ENCODE measurements around the gene TTN. TPM values are rescaled to one million over a fixed set of nuclear protein-coding genes. Genes with fewer than 3 reads are reported as not detected.

Gene TTN
- total RNA-seq, 1 experiment from 2014 or later, result not detected

GRCh38 chr2:178536037-178536436 lies 271.2 kb downstream of the TTN start:
- BruUV-seq (replicated peaks), result no TSS peak
- Histone ChIP-seq H3K27me3 (ENCODE audit: insufficient read depth, low read depth) (no peaks in the 10 kb centered on the region), H3K9me2 (ENCODE audit: insufficient read depth) (no peaks in the 10 kb centered on the region), H3K4me2 (no peak overlapping the region), H4K20me1 (ENCODE audit: insufficient read depth) (peaks cover 3% of the 10 kb centered on the region; the same call in 1 of the 2 replicates), H3K9me3 (ENCODE audit: insufficient read depth, low read depth) (no peaks in the 10 kb centered on the region), H3K79me2 (ENCODE audit: low read depth) (peaks cover 13% of the 10 kb centered on the region; the same call in 1 of the 2 replicates), H3K4me3 (no peak overlapping the region), H3K36me3 (ENCODE audit: low read depth) (peaks cover 24% of the 10 kb centered on the region), H2AFZ (no peak overlapping the region), H3K4me1 (replicated peaks; ENCODE audit: insufficient read depth) (no peaks in the 10 kb centered on the region), H3F3A (ENCODE audit: insufficient read depth, low read depth) (no peaks in the 10 kb centered on the region), H3K27ac (no peak overlapping the region)
- intact Hi-C loops (cut with micrococcal nuclease; ENCODE audit: unreplicated experiment), result no loop called here
- no peak for DNase-seq
- TF ChIP-seq, protein P1, sequence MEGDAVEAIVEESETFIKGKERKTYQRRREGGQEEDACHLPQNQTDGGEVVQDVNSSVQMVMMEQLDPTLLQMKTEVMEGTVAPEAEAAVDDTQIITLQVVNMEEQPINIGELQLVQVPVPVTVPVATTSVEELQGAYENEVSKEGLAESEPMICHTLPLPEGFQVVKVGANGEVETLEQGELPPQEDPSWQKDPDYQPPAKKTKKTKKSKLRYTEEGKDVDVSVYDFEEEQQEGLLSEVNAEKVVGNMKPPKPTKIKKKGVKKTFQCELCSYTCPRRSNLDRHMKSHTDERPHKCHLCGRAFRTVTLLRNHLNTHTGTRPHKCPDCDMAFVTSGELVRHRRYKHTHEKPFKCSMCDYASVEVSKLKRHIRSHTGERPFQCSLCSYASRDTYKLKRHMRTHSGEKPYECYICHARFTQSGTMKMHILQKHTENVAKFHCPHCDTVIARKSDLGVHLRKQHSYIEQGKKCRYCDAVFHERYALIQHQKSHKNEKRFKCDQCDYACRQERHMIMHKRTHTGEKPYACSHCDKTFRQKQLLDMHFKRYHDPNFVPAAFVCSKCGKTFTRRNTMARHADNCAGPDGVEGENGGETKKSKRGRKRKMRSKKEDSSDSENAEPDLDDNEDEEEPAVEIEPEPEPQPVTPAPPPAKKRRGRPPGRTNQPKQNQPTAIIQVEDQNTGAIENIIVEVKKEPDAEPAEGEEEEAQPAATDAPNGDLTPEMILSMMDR (conservative IDR thresholded peaks at IDR 0.05), result no peak
- no peak for TF ChIP-seq EZH2 (IDR thresholded peaks at IDR 0.05; ENCODE audit: low read depth)
- ChIA-PET CTCF (no interaction called here), POLR2A (ENCODE audit: unreplicated experiment) (no interaction called here)

DNA sequence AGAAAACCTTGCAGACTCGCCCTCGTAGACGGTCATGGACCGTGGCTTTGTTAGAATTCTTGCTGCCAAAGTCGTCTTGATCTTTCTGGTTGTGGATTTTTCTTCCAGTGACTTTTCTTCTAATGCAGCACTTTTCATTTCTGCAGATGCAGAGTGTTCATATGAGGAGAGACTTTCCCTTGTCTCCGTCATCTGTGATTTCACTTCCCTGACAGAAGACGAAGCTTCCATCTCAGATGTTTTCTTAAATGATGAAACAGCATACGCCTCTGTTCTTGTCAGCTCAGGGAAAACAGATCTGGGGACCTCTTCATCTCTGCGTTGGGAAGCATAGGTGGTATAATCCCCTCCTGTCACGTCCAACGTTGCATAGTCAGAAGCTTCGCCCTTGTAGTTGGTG lies 276.1 kb downstream of the TTN start:
- CTCF ChIA-PET, result no interaction called here
- H3K27ac ChIP-seq, result no peak overlapping the region
- H3K79me2 ChIP-seq (ENCODE audit: low read depth), result peaks cover 56% of the 10 kb centered on the region
- no peaks in the 10 kb centered on the region for H3K27me3 ChIP-seq (ENCODE audit: insufficient read depth, low read depth)
- H3K4me2 ChIP-seq, result no peak overlapping the region
- H4K20me1 ChIP-seq (ENCODE audit: insufficient read depth), result peaks cover 6% of the 10 kb centered on the region; the same call in 1 of the 2 replicates
- peaks cover 15% of the 10 kb centered on the region; the same call in 1 of the 2 replicates for H3K36me3 ChIP-seq (ENCODE audit: low read depth)
- no peaks in the 10 kb centered on the region for H3K9me2 ChIP-seq (ENCODE audit: insufficient read depth)
- no peaks in the 10 kb centered on the region for H3K4me1 ChIP-seq (replicated peaks; ENCODE audit: insufficient read depth)
- DNase-seq, result no peak
- no peaks in the 10 kb centered on the region for H3K9me3 ChIP-seq (ENCODE audit: insufficient read depth, low read depth)
- TF ChIP-seq, protein P1 (conservative IDR thresholded peaks at IDR 0.05), result no peak
- no peak for TF ChIP-seq EZH2 (IDR thresholded peaks at IDR 0.05; ENCODE audit: low read depth)
- no peaks in the 10 kb centered on the region for H3F3A ChIP-seq (ENCODE audit: insufficient read depth, low read depth)
- H2AFZ ChIP-seq, result no peak overlapping the region
- intact Hi-C loops (cut with micrococcal nuclease; ENCODE audit: unreplicated experiment), result no loop called here
- no peak overlapping the region for H3K4me3 ChIP-seq
- no TSS peak for BruUV-seq (replicated peaks)
- POLR2A ChIA-PET (ENCODE audit: unreplicated experiment), result no interaction called here

GRCh38 chr2:178530625-178531142 lies 276.5 kb downstream of the TTN start:
- no peak overlapping the region for H3K4me3 ChIP-seq
- H3K27me3 ChIP-seq (ENCODE audit: insufficient read depth, low read depth), result no peaks in the 10 kb centered on the region
- no peak overlapping the region for H2AFZ ChIP-seq
- H3K9me2 ChIP-seq (ENCODE audit: insufficient read depth), result no peaks in the 10 kb centered on the region
- H4K20me1 ChIP-seq (ENCODE audit: insufficient read depth), result peaks cover 6% of the 10 kb centered on the region; the same call in 1 of the 2 replicates
- no peaks in the 10 kb centered on the region for H3K9me3 ChIP-seq (ENCODE audit: insufficient read depth, low read depth)
- H3K4me1 ChIP-seq (replicated peaks; ENCODE audit: insufficient read depth), result no peaks in the 10 kb centered on the region
- H3K4me2 ChIP-seq, result no peak overlapping the region
- peaks cover 61% of the 10 kb centered on the region for H3K79me2 ChIP-seq (ENCODE audit: low read depth)
- H3K36me3 ChIP-seq (ENCODE audit: low read depth), result peaks cover 15% of the 10 kb centered on the region; the same call in 1 of the 2 replicates
- POLR2A ChIA-PET (ENCODE audit: unreplicated experiment), result no interaction called here
- no peak for DNase-seq
- no peak for TF ChIP-seq EZH2 (IDR thresholded peaks at IDR 0.05; ENCODE audit: low read depth)
- TF ChIP-seq, protein P1 (conservative IDR thresholded peaks at IDR 0.05), result no peak
- H3K27ac ChIP-seq, result no peak overlapping the region
- BruUV-seq (replicated peaks), result no TSS peak
- H3F3A ChIP-seq (ENCODE audit: insufficient read depth, low read depth), result no peaks in the 10 kb centered on the region
- intact Hi-C loops (cut with micrococcal nuclease; ENCODE audit: unreplicated experiment), result no loop called here
- CTCF ChIA-PET, result interaction anchor here (0.6 kb wide), 1 partner anchor 18 kb away, joined by 3 read pairs; no protein-coding TSS in a partner anchor

Measured in PC-9 (cell line).